Measurements from ENCODE around the gene SKA3.

The SKA3 gene

GRCh38 chr13:21115231-21115630 is 61.1 kb downstream of the SKA3 start:
- no peak for DNase-seq (ENCODE audit: low read depth)

- DNase-seq (ENCODE audit: low read depth): no peak
These were observed 64.8 kb downstream of the SKA3 start for GRCh38 chr13:21111546-21111945.

GRCh38 chr13:21109168-21109567 is 67.2 kb downstream of the SKA3 start:
- no peak for DNase-seq (ENCODE audit: low read depth)

GRCh38 chr13:21106089-21106488 is 70.3 kb downstream of the SKA3 start:
- DNase-seq (ENCODE audit: low read depth): no peak

- no peak for DNase-seq (ENCODE audit: low read depth)
These were observed 71.9 kb downstream of the SKA3 start for GRCh38 chr13:21104199-21105019.
